AG10803 (cell line): ENCODE measurements around the gene MYOM3.

Experiments used
- DNase-seq: peaks from one replicate; pipeline ENCODE4 v3.0.0; 2010; ENCODE audit warnings: low read depth
- H3K4me3 ChIP-seq: 2 replicates; pipeline ENCODE4 v1.5.1; 2011; ENCODE audit warnings: mild to moderate bottlenecking, low read length, control low read depth
- CTCF ChIP-seq: conservative IDR thresholded peaks from 2 replicates; pipeline ENCODE4 v1.5.1; 2011; ENCODE audit warnings: mild to moderate bottlenecking, low read length, control low read depth, inconsistent platforms

The MYOM3 gene

GRCh38 chr1:24120965-24121364, 9.0 kb upstream of the MYOM3 start:
- no peak for DNase-seq

GRCh38 chr1:24119859-24120756, 8.2 kb upstream of the MYOM3 start:
- peak; percentile 46 for DNase-seq
- TF ChIP-seq CTCF: no peak
- H3K4me3 ChIP-seq: no peak overlapping the region

More at GRCh38 chr1:24120965-24121364, 9.0 kb upstream of the MYOM3 start:
- H3K4me3 ChIP-seq: no peak overlapping the region
- TF ChIP-seq CTCF: no peak

GRCh38 chr1:24119489-24119858, 7.5 kb upstream of the MYOM3 start:
- no peak for DNase-seq
- no peak for TF ChIP-seq CTCF
- no peak overlapping the region for H3K4me3 ChIP-seq

- H3K4me3 ChIP-seq: no peak overlapping the region
- no peak for DNase-seq
- TF ChIP-seq CTCF: no peak
Observed at GRCh38 chr1:24118410-24119242, 6.7 kb upstream of the MYOM3 start.

GRCh38 chr1:24117722-24118409, 5.9 kb upstream of the MYOM3 start:
- no peak for TF ChIP-seq CTCF
- DNase-seq: peak; percentile 33
- H3K4me3 ChIP-seq: no peak overlapping the region

GRCh38 chr1:24117132-24117531, 5.2 kb upstream of the MYOM3 start:
- TF ChIP-seq CTCF: no peak
- no peak overlapping the region for H3K4me3 ChIP-seq

More at GRCh38 chr1:24117132-24117531, 5.2 kb upstream of the MYOM3 start:
- DNase-seq: no peak
